Smooth muscle cell (in vitro differentiated cells): Measurements from ENCODE around the gene WFDC1. TPM values are rescaled to one million over a fixed set of nuclear protein-coding genes. Genes with fewer than 3 reads are reported as not detected.

Experiments
- DNase-seq: peaks from one replicate; lab custom pipeline; 2025; ENCODE audit not compliant: unreplicated experiment; lab: John Stamatoyannopoulos, UW
- H2AFZ ChIP-seq: fragments of 200-600 bp; sonication (generic); 2 replicates; pipeline ENCODE4 v1.6.0; 2016; ENCODE audit warnings: antibody characterized with exemption, low read depth, mild to moderate bottlenecking
- H3F3A ChIP-seq: fragments of 200-600 bp; sonication (generic); 2 replicates; pipeline ENCODE4 v1.6.0; 2017; ENCODE audit warnings: antibody characterized with exemption, low read depth
- H3K27ac ChIP-seq: fragments of 200-600 bp; sonication (generic); 2 replicates; pipeline ENCODE4 v1.5.1; 2016; ENCODE audit warnings: low read depth, mild to moderate bottlenecking
- H3K27me3 ChIP-seq: fragments of 200-600 bp; sonication (generic); 2 replicates; pipeline ENCODE4 v1.6.1; 2016; ENCODE audit warnings: low read depth, mild to moderate bottlenecking
- H3K36me3 ChIP-seq: fragments of 200-600 bp; sonication (generic); 2 replicates; pipeline ENCODE4 v1.5.1; 2016; ENCODE audit warnings: low read depth
- H3K4me1 ChIP-seq: fragments of 200-600 bp; sonication (generic); 2 replicates; pipeline ENCODE4 v1.5.1; 2016; ENCODE audit warnings: low read depth
- H3K4me2 ChIP-seq: fragments of 200-600 bp; sonication (generic); 2 replicates; pipeline ENCODE4 v1.6.0; 2016; ENCODE audit warnings: mild to moderate bottlenecking
- H3K4me3 ChIP-seq: fragments of 200-600 bp; sonication (generic); 2 replicates; pipeline ENCODE4 v1.5.1; 2016; ENCODE audit warnings: mild to moderate bottlenecking
- H3K79me2 ChIP-seq: fragments of 200-600 bp; sonication (generic); 2 replicates; pipeline ENCODE4 v1.6.0; 2016; ENCODE audit warnings: low read depth, mild to moderate bottlenecking
- H3K9ac ChIP-seq: fragments of 200-600 bp; sonication (generic); 2 replicates; pipeline ENCODE4 v1.6.0; 2016; ENCODE audit warnings: low read depth
- H3K9me3 ChIP-seq: fragments of 200-600 bp; sonication (generic); replicated peaks from 2 replicates; pipeline ENCODE4 v1.5.1; 2016; ENCODE audit warnings: low read depth
- H4K20me1 ChIP-seq: fragments of 200-600 bp; sonication (generic); 2 replicates; pipeline ENCODE4 v1.6.0; 2016; ENCODE audit warnings: low read depth
- WGBS: methylation state at CpG from one replicate; pipeline ENCODE4 v1.1.7; 2016; ENCODE audit warnings: low lambda C conversion rate; 5-methylcytosine and 5-hydroxymethylcytosine counted together
- polyA plus RNA-seq: library from polyadenylated mRNA; unstranded; fragments of >200 nt; fragmentation: Nextera tagmentation; extraction: Ambion mirVana; gene quantifications from 2 replicates; pipeline ENCODE4 v1.2.1, GENCODE V29; 2016
- total RNA-seq: library from RNA; depleted of rRNA; stranded (reverse); fragments of >200 nt; gene quantifications from 2 replicates; pipeline ENCODE4 v1.2.3, GENCODE V29; 2014
- TF ChIP-seq, protein P1 (sequence below): fragments of 200-600 bp; sonication (generic); IDR thresholded peaks from 2 replicates; pipeline ENCODE4 v1.5.1; 2017; ENCODE audit warnings: borderline replicate concordance, mild to moderate bottlenecking, antibody characterized with exemption; ENCODE audit not compliant: insufficient read depth, poor library complexity, severe bottlenecking

The WFDC1 gene
- total and polyA plus RNA-seq, 2 experiments from 2014 or later, result 176 to 362 TPM

DNA sequence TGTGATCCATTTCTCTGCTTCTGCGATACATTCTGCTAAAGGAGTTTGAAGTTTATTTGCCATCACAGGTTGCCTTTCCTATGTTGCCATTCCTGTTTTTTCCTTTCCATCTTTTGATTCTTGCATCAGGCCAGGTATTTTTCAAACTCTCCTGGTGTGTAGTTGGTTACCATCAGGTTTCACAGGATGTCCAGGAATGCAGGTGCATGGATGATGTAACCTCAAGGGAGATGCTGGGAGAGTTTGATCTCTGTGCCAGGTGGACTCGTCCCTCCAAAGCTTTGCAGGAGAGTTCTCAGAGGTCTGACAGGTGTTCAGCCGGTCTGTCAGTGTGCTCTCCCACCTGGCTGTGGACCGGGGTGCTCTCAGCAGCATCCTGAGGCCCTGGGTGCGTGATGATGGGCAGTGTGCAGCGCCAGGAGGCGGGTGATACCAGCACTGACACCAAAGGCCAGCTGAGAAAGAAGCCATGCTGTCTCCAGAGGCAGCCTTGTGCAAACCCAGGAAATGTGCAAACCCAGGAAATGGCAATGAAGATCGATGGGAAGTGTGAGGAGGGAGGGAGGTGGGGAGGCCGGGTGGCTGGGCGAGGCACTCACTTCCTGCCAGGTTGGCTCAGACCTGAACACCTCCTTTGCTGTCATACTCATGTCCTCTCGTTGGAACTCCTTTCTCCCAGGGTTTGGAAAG, 75.4 kb downstream of the WFDC1 start:
- no peak overlapping the region for H3K27ac ChIP-seq
- no peak overlapping the region for H3K4me2 ChIP-seq
- DNase-seq, result no peak
- H3K4me3 ChIP-seq, result no peak overlapping the region
- H3K36me3 ChIP-seq, result no peaks in the 10 kb centered on the region
- WGBS, result 70% methylated on average over 11 of the region's 11 CpGs
- H3K9me3 ChIP-seq, result no peaks in the 10 kb centered on the region
- no peaks in the 10 kb centered on the region for H4K20me1 ChIP-seq
- no peak overlapping the region for H2AFZ ChIP-seq
- H3K79me2 ChIP-seq, result no peaks in the 10 kb centered on the region
- H3K4me1 ChIP-seq, result peaks cover 7% of the 10 kb centered on the region
- H3F3A ChIP-seq, result no peaks in the 10 kb centered on the region
- H3K9ac ChIP-seq, result no peak overlapping the region
- TF ChIP-seq, protein P1, sequence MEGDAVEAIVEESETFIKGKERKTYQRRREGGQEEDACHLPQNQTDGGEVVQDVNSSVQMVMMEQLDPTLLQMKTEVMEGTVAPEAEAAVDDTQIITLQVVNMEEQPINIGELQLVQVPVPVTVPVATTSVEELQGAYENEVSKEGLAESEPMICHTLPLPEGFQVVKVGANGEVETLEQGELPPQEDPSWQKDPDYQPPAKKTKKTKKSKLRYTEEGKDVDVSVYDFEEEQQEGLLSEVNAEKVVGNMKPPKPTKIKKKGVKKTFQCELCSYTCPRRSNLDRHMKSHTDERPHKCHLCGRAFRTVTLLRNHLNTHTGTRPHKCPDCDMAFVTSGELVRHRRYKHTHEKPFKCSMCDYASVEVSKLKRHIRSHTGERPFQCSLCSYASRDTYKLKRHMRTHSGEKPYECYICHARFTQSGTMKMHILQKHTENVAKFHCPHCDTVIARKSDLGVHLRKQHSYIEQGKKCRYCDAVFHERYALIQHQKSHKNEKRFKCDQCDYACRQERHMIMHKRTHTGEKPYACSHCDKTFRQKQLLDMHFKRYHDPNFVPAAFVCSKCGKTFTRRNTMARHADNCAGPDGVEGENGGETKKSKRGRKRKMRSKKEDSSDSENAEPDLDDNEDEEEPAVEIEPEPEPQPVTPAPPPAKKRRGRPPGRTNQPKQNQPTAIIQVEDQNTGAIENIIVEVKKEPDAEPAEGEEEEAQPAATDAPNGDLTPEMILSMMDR, result no peak
- H3K27me3 ChIP-seq, result peaks cover 59% of the 10 kb centered on the region

GRCh38 chr16:84370723-84371552, 76.3 kb downstream of the WFDC1 start:
- Histone ChIP-seq H3K9ac (no peak overlapping the region), H2AFZ (no peak overlapping the region), H3K4me3 (no peak overlapping the region), H3K36me3 (no peaks in the 10 kb centered on the region), H3K4me1 (peaks cover 7% of the 10 kb centered on the region), H3K27ac (no peak overlapping the region), H3F3A (no peaks in the 10 kb centered on the region), H3K27me3 (peaks cover 56% of the 10 kb centered on the region), H3K9me3 (no peaks in the 10 kb centered on the region), H3K79me2 (no peaks in the 10 kb centered on the region), H4K20me1 (no peaks in the 10 kb centered on the region), H3K4me2 (no peak overlapping the region)
- WGBS, result 80% methylated on average over 8 of the region's 8 CpGs
- no peak for DNase-seq
- TF ChIP-seq, protein P1, result no peak

- peaks cover 51% of the 10 kb centered on the region for H3K27me3 ChIP-seq
- H3K9me3 ChIP-seq, result no peaks in the 10 kb centered on the region
- 63% methylated on average over 4 of the region's 4 CpGs for WGBS
- no peaks in the 10 kb centered on the region for H4K20me1 ChIP-seq
- no peak overlapping the region for H2AFZ ChIP-seq
- TF ChIP-seq, protein P1, result no peak
- H3K4me1 ChIP-seq, result peaks cover 7% of the 10 kb centered on the region
- no peak overlapping the region for H3K4me3 ChIP-seq
- no peak for DNase-seq
- H3K36me3 ChIP-seq, result no peaks in the 10 kb centered on the region
- H3K4me2 ChIP-seq, result no peak overlapping the region
- H3F3A ChIP-seq, result no peaks in the 10 kb centered on the region
- H3K9ac ChIP-seq, result no peak overlapping the region
- no peaks in the 10 kb centered on the region for H3K79me2 ChIP-seq
- no peak overlapping the region for H3K27ac ChIP-seq
Observed at GRCh38 chr16:84371553-84371865, 76.8 kb downstream of the WFDC1 start.
